ENCODE data around the gene WFDC10A. TPM values are rescaled to one million over a fixed set of nuclear protein-coding genes. Genes with fewer than 3 reads are reported as not detected.
"Not testable (repeated sequence)": the region's sequence is repeated elsewhere in the genome, so short reads cannot be mapped to it uniquely, and the experiment has no call there.

Gene WFDC10A
- total and polyA plus RNA-seq, 5 experiments from 2014 or later, result not detected

DNA sequence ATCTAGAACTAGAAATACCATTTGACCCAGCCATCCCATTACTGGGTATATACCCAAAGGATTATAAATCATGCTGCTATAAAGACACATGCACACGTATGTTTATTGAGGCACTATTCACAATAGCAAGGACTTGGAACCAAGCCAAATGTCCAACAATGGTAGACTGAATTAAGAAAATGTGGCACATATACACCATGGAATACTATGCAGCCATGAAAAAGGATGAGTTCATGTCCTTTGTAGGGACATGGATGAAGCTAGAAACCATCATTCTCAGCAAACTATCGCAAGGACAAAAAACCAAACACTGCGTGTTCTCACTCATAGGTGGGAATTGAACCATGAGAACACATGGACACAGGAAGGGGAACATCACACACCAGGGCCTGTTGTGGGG is 27.5 kb downstream of the WFDC10A start:
- DNase-seq, ATAC-seq, POLR2A ChIA-PET: not testable (repeated sequence)

DNA sequence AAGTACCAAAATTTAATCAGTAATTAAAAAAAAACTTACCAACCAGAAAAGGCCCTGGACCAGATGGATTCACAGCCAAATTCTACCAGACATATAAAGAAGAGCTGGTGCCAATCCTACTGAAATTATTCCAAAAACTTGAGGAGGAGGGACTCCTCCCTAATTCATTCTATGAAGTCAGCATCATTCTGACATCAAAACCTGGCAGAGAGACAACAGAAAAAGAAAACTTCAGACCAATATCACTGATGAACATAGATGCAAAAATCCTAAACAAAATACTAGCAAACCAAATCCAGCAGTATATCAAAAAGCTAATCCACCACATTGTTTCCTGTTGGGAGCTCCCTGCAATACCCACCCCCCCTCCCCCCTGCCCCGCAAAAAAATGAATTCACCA is 40.6 kb downstream of the WFDC10A start, which contains the start of gene WFDC11:
Gene WFDC11 (minus strand): TSS at position 101 of the 400 bp plus-strand sequence. CDS start 19,639 bp downstream, outside the sequence.
- Mint-ChIP-seq H3K9me3 (peaks cover 0 to 8% (median 2%) of the 10 kb centered on the region in 9 donors), H3K27me3 (peaks cover 20 to 43% (median 28%) of the 10 kb centered on the region in 5 donors), H3K36me3 (peaks cover 0 to 2% (median 0%) of the 10 kb centered on the region in 3 donors), H3K4me1 (no peaks in the 10 kb centered on the region), H3K4me3 (no peak within 1 kb of the TSS), H3K27ac (no peak within 1 kb of the TSS)
- POLR2A ChIA-PET, result interaction anchor here (0.6 kb wide), 1 partner anchor 142 kb away, joined by 4 read pairs; no protein-coding TSS in a partner anchor
- ATAC-seq (no peak), DNase-seq (no peak)

More for the DNA sequence above, 27.5 kb downstream of the WFDC10A start:
- H3K4me3 Mint-ChIP-seq, H3K9me3 Mint-ChIP-seq, H3K27ac Mint-ChIP-seq, H3K36me3 Mint-ChIP-seq, H3K4me1 Mint-ChIP-seq: not testable (repeated sequence)
- H3K27me3 Mint-ChIP-seq, result peaks cover 1 to 20% (median 6%) of the 10 kb centered on the region in 5 donors

DNA sequence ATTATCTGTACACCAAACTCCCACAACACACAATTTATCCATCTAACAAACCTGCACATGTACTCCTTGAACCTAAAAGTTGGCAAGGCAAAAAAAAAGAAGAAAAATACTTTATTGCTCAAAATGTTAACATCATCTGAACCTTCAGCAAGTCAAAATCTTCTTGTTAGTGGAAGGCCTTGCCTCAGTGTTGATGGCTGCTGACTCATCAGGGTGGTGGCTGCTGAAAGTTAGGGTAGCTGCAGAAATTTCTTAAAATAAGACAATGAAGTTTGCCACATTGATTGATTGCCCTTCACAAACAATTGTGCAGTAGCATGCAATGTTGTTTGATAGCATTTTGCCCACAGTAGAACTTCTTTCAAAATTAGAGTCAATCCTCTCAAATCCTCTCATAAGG is 43.2 kb downstream of the WFDC10A start:
- no peak for ATAC-seq
- Mint-ChIP-seq H3K27ac (no peak overlapping the region), H3K36me3 (peaks cover 0 to 15% (median 2%) of the 10 kb centered on the region in 3 donors), H3K9me3 (peaks cover 9 to 26% (median 13%) of the 10 kb centered on the region in 9 donors), H3K27me3 (peaks cover 11 to 42% (median 29%) of the 10 kb centered on the region in 5 donors), H3K4me3 (no peak overlapping the region), H3K4me1 (no peaks in the 10 kb centered on the region)
- no peak for DNase-seq
- POLR2A ChIA-PET, result no interaction called here

DNA sequence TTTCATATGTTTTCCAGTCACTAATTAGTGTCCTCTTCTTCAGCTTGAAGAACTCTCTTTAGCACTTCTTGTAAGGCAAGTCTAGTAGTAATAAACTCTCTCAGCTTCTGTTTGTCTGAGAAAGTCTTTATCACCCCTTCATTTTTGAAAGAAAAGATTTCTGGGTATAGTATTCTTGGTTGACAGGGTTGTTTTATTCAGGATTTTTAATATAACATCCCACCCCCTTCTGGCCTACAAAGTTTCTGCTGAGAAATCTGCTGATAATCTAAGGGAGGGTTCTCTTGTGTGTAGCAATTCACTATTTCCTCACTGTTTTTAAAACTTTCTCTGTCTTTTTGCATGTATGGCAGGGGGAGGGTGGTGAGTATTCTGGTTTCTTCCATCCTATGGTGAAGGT is 50.1 kb downstream of the WFDC10A start:
- DNase-seq (no peak), ATAC-seq (no peak)
- Mint-ChIP-seq H3K36me3 (peaks cover 0 to 41% (median 9%) of the 10 kb centered on the region in 3 donors), H3K27ac (no peak overlapping the region), H3K4me3 (no peak overlapping the region), H3K4me1 (no peaks in the 10 kb centered on the region), H3K9me3 (peaks cover 16 to 54% (median 37%) of the 10 kb centered on the region in 9 donors), H3K27me3 (peaks cover 2 to 54% (median 14%) of the 10 kb centered on the region in 5 donors)
- POLR2A ChIA-PET, result no interaction called here

Other genes starting within 250 kb of the WFDC10A start
- gene DBNDD2, start 221.4 kb upstream of the WFDC10A start, total RNA-seq, result 10 to 100 TPM; 13.6 to 13.9 TPM
- 10 to 100 TPM; 11.6 to 13.5 (median 13.4) TPM for gene DBNDD2, start 221.4 kb upstream of the WFDC10A start, polyA plus RNA-seq
- 10 to 100 TPM; 80.1 to 86.7 TPM for gene PIGT, start 213.6 kb upstream of the WFDC10A start, total RNA-seq
- 10 to 100 TPM; 73.4 to 90.6 (median 73.9) TPM for gene PIGT, start 213.6 kb upstream of the WFDC10A start, polyA plus RNA-seq
- under 1 TPM; 0.73 to 0.80 TPM for gene WFDC2, start 160.0 kb upstream of the WFDC10A start, total RNA-seq
- under 1 TPM in 1 of 3 donors, not detected in 2; 0.33 TPM for gene WFDC2, start 160.0 kb upstream of the WFDC10A start, polyA plus RNA-seq
- gene SPINT3, start 114.1 kb upstream of the WFDC10A start, total RNA-seq, result not detected
- gene SPINT3, start 114.1 kb upstream of the WFDC10A start, polyA plus RNA-seq, result not detected
- not detected for gene WFDC6, start 90.3 kb upstream of the WFDC10A start, total RNA-seq
- not detected for gene WFDC6, start 90.3 kb upstream of the WFDC10A start, polyA plus RNA-seq
- not detected for gene EPPIN, start 82.3 kb upstream of the WFDC10A start, total RNA-seq
- gene EPPIN, start 82.3 kb upstream of the WFDC10A start, polyA plus RNA-seq, result not detected
- gene WFDC8, start 50.5 kb upstream of the WFDC10A start, total RNA-seq, result not detected
- gene WFDC8, start 50.5 kb upstream of the WFDC10A start, polyA plus RNA-seq, result not detected
- gene WFDC9, start 1.5 kb downstream of the WFDC10A start, total RNA-seq, result not detected
- not detected for gene WFDC9, start 1.5 kb downstream of the WFDC10A start, polyA plus RNA-seq
- not detected for gene WFDC11, start 40.5 kb downstream of the WFDC10A start, total RNA-seq
- gene WFDC11, start 40.5 kb downstream of the WFDC10A start, polyA plus RNA-seq, result not detected
- gene WFDC13, start 72.3 kb downstream of the WFDC10A start, total RNA-seq, result not detected
- not detected for gene WFDC13, start 72.3 kb downstream of the WFDC10A start, polyA plus RNA-seq
- not detected for gene WFDC10B, start 75.3 kb downstream of the WFDC10A start, total RNA-seq
- not detected for gene WFDC10B, start 75.3 kb downstream of the WFDC10A start, polyA plus RNA-seq
- gene SPINT4, start 92.6 kb downstream of the WFDC10A start, total RNA-seq, result not detected
- gene SPINT4, start 92.6 kb downstream of the WFDC10A start, polyA plus RNA-seq, result not detected
- gene WFDC3, start 162.1 kb downstream of the WFDC10A start, total RNA-seq, result not detected
- under 1 TPM in 1 of 3 donors, not detected in 2; 0.73 TPM for gene WFDC3, start 162.1 kb downstream of the WFDC10A start, polyA plus RNA-seq
- gene DNTTIP1, start 162.2 kb downstream of the WFDC10A start, total RNA-seq, result 10 to 100 TPM; 18.5 to 26.3 TPM
- 10 to 100 TPM; 26.3 to 41.2 (median 29.5) TPM for gene DNTTIP1, start 162.2 kb downstream of the WFDC10A start, polyA plus RNA-seq
- under 1 TPM in 1 of 2 experiments, not detected in 1; 0.44 TPM for gene UBE2C, start 182.9 kb downstream of the WFDC10A start, total RNA-seq
- not detected for gene UBE2C, start 182.9 kb downstream of the WFDC10A start, polyA plus RNA-seq
- gene TNNC2, start 197.6 kb downstream of the WFDC10A start, total RNA-seq, result under 1 TPM in 1 of 2 experiments, not detected in 1; 0.58 TPM
- under 1 TPM in 1 of 3 donors, not detected in 2; 0.53 TPM for gene TNNC2, start 197.6 kb downstream of the WFDC10A start, polyA plus RNA-seq
- 1 to 10 TPM; 1.3 to 1.8 TPM for gene SNX21, start 204.1 kb downstream of the WFDC10A start, total RNA-seq
- 1 to 10 TPM in 2 of 3 donors, under 1 TPM in 1; 0.30 to 2.2 (median 1.4) TPM for gene SNX21, start 204.1 kb downstream of the WFDC10A start, polyA plus RNA-seq
- 10 to 100 TPM; 29.6 to 33.3 TPM for gene ACOT8, start 227.7 kb downstream of the WFDC10A start, total RNA-seq
- 10 to 100 TPM; 37.5 to 46.2 (median 38.4) TPM for gene ACOT8, start 227.7 kb downstream of the WFDC10A start, polyA plus RNA-seq
- gene ZSWIM3, start 227.9 kb downstream of the WFDC10A start, total RNA-seq, result 1 to 10 TPM; 4.3 to 4.4 TPM
- gene ZSWIM3, start 227.9 kb downstream of the WFDC10A start, polyA plus RNA-seq, result 1 to 10 TPM in 1 of 3 donors, under 1 TPM in 2; 0.35 to 2.1 (median 0.65) TPM